HEK293T (cell line): ENCODE results near the gene CYP27B1.

ENCODE experiments used
- CTCF ChIA-PET: fragments of 350-600 bp; formaldehyde crosslinking; extraction: SDS; loops from one replicate; lab custom pipeline; 2021; ENCODE audit warnings: antibody characterized with exemption, inconsistent platforms; lab: Yijun Ruan, JAX
- POLR2A ChIA-PET: fragments of 350-600 bp; formaldehyde crosslinking; extraction: SDS; loops from one replicate; lab custom pipeline; 2020; ENCODE audit warnings: antibody characterized with exemption, inconsistent platforms; lab: Yijun Ruan, JAX
- DNase-seq: peaks from one replicate; pipeline ENCODE4 v3.0.0; 2012; ENCODE audit warnings: mixed read lengths; ENCODE audit errors: extremely low spot score
- ARNT ChIP-seq: fragments of 450-650 bp; IDR thresholded peaks from 2 replicates; pipeline ENCODE4 v1.6.1; 2017; ENCODE audit warnings: mild to moderate bottlenecking
- BHLHE40 ChIP-seq: fragments of 450-650 bp; IDR thresholded peaks from 2 replicates; pipeline ENCODE4 v1.6.1; 2016; ENCODE audit warnings: mild to moderate bottlenecking, moderate library complexity, borderline replicate concordance
- CTBP1 ChIP-seq: fragments of 450-650 bp; IDR thresholded peaks from 2 replicates; pipeline ENCODE4 v1.6.1; 2016; ENCODE audit warnings: borderline replicate concordance
- ELF4 ChIP-seq: fragments of 450-650 bp; IDR thresholded peaks from 2 replicates; pipeline ENCODE4 v1.6.1; 2017; ENCODE audit warnings: antibody characterized with exemption
- FOXA1 ChIP-seq: fragments of 450-650 bp; IDR thresholded peaks from 2 replicates; pipeline ENCODE4 v1.6.1; 2016; ENCODE audit warnings: mild to moderate bottlenecking
- FOXK2 ChIP-seq: fragments of 450-650 bp; IDR thresholded peaks from 2 replicates; pipeline ENCODE4 v1.6.1; 2016; ENCODE audit warnings: mild to moderate bottlenecking
- FOXM1 ChIP-seq: fragments of 450-650 bp; IDR thresholded peaks from 2 replicates; pipeline ENCODE4 v1.6.1; 2017; ENCODE audit warnings: mild to moderate bottlenecking, borderline replicate concordance
- HDGF ChIP-seq: fragments of 450-650 bp; IDR thresholded peaks from 2 replicates; pipeline ENCODE4 v1.6.1; 2017; ENCODE audit warnings: antibody characterized with exemption, borderline replicate concordance
- L3MBTL2 ChIP-seq: fragments of 450-650 bp; conservative IDR thresholded peaks from 2 replicates; pipeline ENCODE4 v1.6.1; 2016; ENCODE audit warnings: mild to moderate bottlenecking
- LEF1 ChIP-seq: fragments of 450-650 bp; IDR thresholded peaks from 2 replicates; pipeline ENCODE4 v1.6.1; 2017; ENCODE audit warnings: mild to moderate bottlenecking, borderline replicate concordance
- NFRKB ChIP-seq: fragments of 450-650 bp; IDR thresholded peaks from 2 replicates; pipeline ENCODE4 v1.6.1; 2016; ENCODE audit warnings: mild to moderate bottlenecking, moderate library complexity
- PKNOX1 ChIP-seq: fragments of 450-650 bp; IDR thresholded peaks from 2 replicates; pipeline ENCODE4 v1.6.1; 2016
- SP1 ChIP-seq: fragments of 450-650 bp; IDR thresholded peaks from 2 replicates; pipeline ENCODE4 v1.6.1; 2017
- SUZ12 ChIP-seq: fragments of 450-650 bp; IDR thresholded peaks from 2 replicates; pipeline ENCODE4 v1.6.1; 2016; ENCODE audit warnings: mild to moderate bottlenecking
- TARDBP ChIP-seq: fragments of 450-650 bp; IDR thresholded peaks from 2 replicates; pipeline ENCODE4 v1.6.1; 2016
- ZNF384 ChIP-seq: fragments of 450-650 bp; IDR thresholded peaks from 2 replicates; pipeline ENCODE4 v1.6.1; 2016

CYP27B1 gene

GRCh38 chr12:57736741-57737466 is 30.0 kb downstream of the CYP27B1 start:
- no peak for DNase-seq
- TF ChIP-seq FOXA1 (no peak), ELF4 (no peak), SUZ12 (no peak), CTBP1 (no peak), BHLHE40 (no peak), FOXM1 (no peak), SP1 (no peak), LEF1 (no peak), PKNOX1 (no peak), NFRKB (no peak), TARDBP (no peak), HDGF (no peak), ZNF384 (no peak), ARNT (no peak), FOXK2 (no peak), L3MBTL2 (no peak)
- CTCF ChIA-PET, result interaction anchor here (0.7 to 3.6 kb wide), 5 partner anchors 11 to 162 kb away, joined by 3 to 25 read pairs (median 4); no protein-coding TSS in a partner anchor
- POLR2A ChIA-PET, result interaction anchor here (0.5 to 6.9 kb wide), 7 partner anchors 8 to 653 kb away, joined by 3 to 42 read pairs (median 4); partner anchors contain the start of genes CDK4, EEF1AKMT3, METTL1 and OS9

GRCh38 chr12:57735952-57736740 is 30.7 kb downstream of the CYP27B1 start:
- ChIA-PET POLR2A (interaction anchor here (0.7 to 6.9 kb wide), 9 partner anchors 9 to 43 kb away, joined by 3 to 42 read pairs (median 4); partner anchors contain the start of genes CDK4, EEF1AKMT3, METTL1 and OS9), CTCF (interaction anchor here (0.7 to 3.6 kb wide), 9 partner anchors 10 to 277 kb away, joined by 3 to 25 read pairs (median 3); no protein-coding TSS in a partner anchor)
- peak; percentile 52 for DNase-seq
- TF ChIP-seq ZNF384 (no peak), L3MBTL2 (no peak), FOXA1 (no peak), LEF1 (no peak), TARDBP (no peak), ELF4 (no peak), BHLHE40 (no peak), NFRKB (no peak), HDGF (no peak), ARNT (no peak), CTBP1 (no peak), FOXM1 (no peak), FOXK2 (no peak), PKNOX1 (no peak)

GRCh38 chr12:57735198-57735855 is 31.6 kb downstream of the CYP27B1 start:
- POLR2A ChIA-PET, result interaction anchor here (0.7 to 6.9 kb wide), 6 partner anchors 9 to 41 kb away, joined by 3 to 42 read pairs (median 4); partner anchors contain the start of genes CDK4, EEF1AKMT3, METTL1 and OS9
- TF ChIP-seq HDGF, result no peak
- CTCF ChIA-PET, result interaction anchor here (0.7 to 3.6 kb wide), 7 partner anchors 9 to 276 kb away, joined by 3 to 25 read pairs (median 3); no protein-coding TSS in a partner anchor
- DNase-seq, result no peak

- DNase-seq, result no peak
- CTCF ChIA-PET, result interaction anchor here (3.6 kb wide), 1 partner anchor 9 kb away, joined by 25 read pairs; no protein-coding TSS in a partner anchor
- TF ChIP-seq ARNT (no peak), ZNF384 (no peak), TARDBP (no peak), FOXM1 (no peak), PKNOX1 (no peak), ELF4 (no peak), CTBP1 (no peak), SUZ12 (no peak), FOXK2 (no peak), BHLHE40 (no peak), NFRKB (no peak)
- POLR2A ChIA-PET, result interaction anchor here (1.3 to 6.9 kb wide), 3 partner anchors 8 to 14 kb away, joined by 4 to 42 read pairs (median 29); partner anchors contain the start of gene TSPAN31
Observed at GRCh38 chr12:57734591-57734990, 32.3 kb downstream of the CYP27B1 start.

- TF ChIP-seq ELF4 (no peak), FOXK2 (no peak), BHLHE40 (no peak), PKNOX1 (no peak), TARDBP (no peak), ZNF384 (no peak), SP1 (no peak), L3MBTL2 (no peak), ARNT (no peak), SUZ12 (no peak), NFRKB (no peak), FOXM1 (no peak), CTBP1 (no peak)
- ChIA-PET CTCF (interaction anchor here (3.6 kb wide), 1 partner anchor 8 kb away, joined by 25 read pairs; no protein-coding TSS in a partner anchor), POLR2A (interaction anchor here (6.9 kb wide), 1 partner anchor 11 kb away, joined by 42 read pairs; the partner anchor contains the start of gene TSPAN31)
- no peak for DNase-seq
Observed at GRCh38 chr12:57733928-57734327, 33.0 kb downstream of the CYP27B1 start.
